Thyroid gland (tissue), 4 donors: ENCODE measurements around the gene RILP. TPM values are rescaled to one million over a fixed set of nuclear protein-coding genes. Genes with fewer than 3 reads are reported as not detected.

Experiments
- DNase-seq, 2 donors: peaks; one replicate each; pipeline ENCODE4 v3.0.0-alpha.2; 2019
- H3K27ac ChIP-seq, 3 donors: fragments of 200-600 bp; sonication (generic); 1 replicate in 2 of 3; 2 replicates in 1 of 3; pipeline ENCODE4 v1.5.1; 2016 to 2019; ENCODE audit warnings: mild to moderate bottlenecking in 1 of 3, moderate library complexity in 1 of 3
- H3K27me3 ChIP-seq: fragments of 200-600 bp; sonication (generic); one replicate; pipeline ENCODE4 v1.5.1; 2019
- H3K36me3 ChIP-seq, 2 donors: fragments of 200-600 bp; sonication (generic); one replicate each; pipeline ENCODE4 v1.5.1; 2016 to 2019
- H3K4me1 ChIP-seq, 2 donors: fragments of 200-600 bp; sonication (generic); one replicate each; pipeline ENCODE4 v1.5.1; 2017 to 2019
- H3K4me3 ChIP-seq, 3 donors: fragments of 200-600 bp; sonication (generic); replicated peaks in 1 of 3; 1 replicate in 2 of 3; 2 replicates in 1 of 3; pipeline ENCODE4 v1.5.1; 2016; ENCODE audit warnings: mild to moderate bottlenecking in 1 of 3
- H3K9me3 ChIP-seq: fragments of 200-600 bp; sonication (generic); one replicate; pipeline ENCODE4 v1.5.1; 2017
- CTCF ChIP-seq, 6 experiments: fragments of 200-600 bp in 3 of 6; fragments of 450-650 bp in 3 of 6; sonication (generic) in 3 of 6; IDR thresholded peaks; one replicate each; pipeline ENCODE4 v1.5.1; 2016 to 2019; ENCODE audit warnings: antibody characterized with exemption in 6 of 6, mild to moderate bottlenecking in 2 of 6, inconsistent platforms in 1 of 6, moderate library complexity in 1 of 6
- POLR2A ChIP-seq, 2 donors: fragments of 450-650 bp; IDR thresholded peaks; one replicate each; pipeline ENCODE4 v1.6.1; 2017; ENCODE audit warnings: antibody characterized with exemption in 2 of 2, mild to moderate bottlenecking in 2 of 2, moderate library complexity in 1 of 2
- WGBS, 2 donors: methylation state at CpG; one replicate each; pipeline ENCODE4 v1.1.5; 2017; 5-methylcytosine and 5-hydroxymethylcytosine counted together
- intact Hi-C: fragments of 100-400 bp; cut with DNase I; formaldehyde crosslinking; loops from one replicate; pipeline ENCODE4 v1.15.1; 2023
- total RNA-seq, 4 donors: library from RNA; depleted of rRNA; stranded (reverse); fragments of >200 nt; gene quantifications; one replicate each; pipeline ENCODE4 v1.2.3, GENCODE V29; 2016

Gene RILP
- total RNA-seq, 4 donors from 2014 or later: 67.5 to 140 (median 124) TPM

- TF ChIP-seq CTCF (IDR thresholded peaks at IDR 0.05) (no peak), POLR2A (IDR thresholded peaks at IDR 0.05) (no peak)
- no peaks in the 10 kb centered on the region for H3K9me3 ChIP-seq
- no peaks in the 10 kb centered on the region for H3K27me3 ChIP-seq
- H3K36me3 ChIP-seq: no peaks in the 10 kb centered on the region
- H3K27ac ChIP-seq: no peak overlapping the region
- whole genome bisulfite sequencing, 2 donors: 91 to 93% methylated on average over 14 of the region's 14 CpGs
- intact Hi-C loops: no loop called here
- no peak overlapping the region for H3K4me3 ChIP-seq
- no peak for DNase-seq
- H3K4me1 ChIP-seq: peaks cover 15 to 29% of the 10 kb centered on the region in 2 donors
Measured at GRCh38 chr17:1625053-1625452, 24.6 kb downstream of the RILP start.

- Histone ChIP-seq H3K36me3 (no peaks in the 10 kb centered on the region), H3K27ac (no peak overlapping the region), H3K4me3 (no peak overlapping the region), H3K27me3 (no peaks in the 10 kb centered on the region), H3K9me3 (no peaks in the 10 kb centered on the region), H3K4me1 (peaks cover 12 to 26% of the 10 kb centered on the region in 2 donors)
- no peak for TF ChIP-seq POLR2A (IDR thresholded peaks at IDR 0.05)
- TF ChIP-seq CTCF (IDR thresholded peaks at IDR 0.05): no peak
- DNase-seq: no peak
- intact Hi-C loops: no loop called here
- 86 to 90% methylated on average over 12 of the region's 12 CpGs for WGBS, 2 donors
Measured at GRCh38 chr17:1624650-1625049, 25.0 kb downstream of the RILP start.

- TF ChIP-seq CTCF (IDR thresholded peaks at IDR 0.05) (no peak), POLR2A (IDR thresholded peaks at IDR 0.05) (no peak)
- Histone ChIP-seq H3K9me3 (no peaks in the 10 kb centered on the region), H3K4me1 (peaks cover 9 to 21% of the 10 kb centered on the region in 2 donors), H3K36me3 (no peaks in the 10 kb centered on the region), H3K27me3 (no peaks in the 10 kb centered on the region), H3K27ac (no peak overlapping the region), H3K4me3 (no peak overlapping the region)
- 91 to 93% methylated on average over 10 to 14 of the region's 14 CpGs for WGBS, 2 donors
- DNase-seq: no peak
- intact Hi-C loops: no loop called here
Measured at GRCh38 chr17:1623057-1623630, 26.5 kb downstream of the RILP start.

- H3K9me3 ChIP-seq: no peaks in the 10 kb centered on the region
- TF ChIP-seq CTCF (IDR thresholded peaks at IDR 0.05): no peak
- TF ChIP-seq POLR2A (IDR thresholded peaks at IDR 0.05): no peak
- WGBS, 2 donors: 68 to 79% methylated on average over 6 to 15 of the region's 22 CpGs
- no peak for DNase-seq
- H3K36me3 ChIP-seq: no peaks in the 10 kb centered on the region
- no peaks in the 10 kb centered on the region for H3K27me3 ChIP-seq
- no peak overlapping the region for H3K4me3 ChIP-seq
- no peak overlapping the region for H3K27ac ChIP-seq
- intact Hi-C loops: no loop called here
- peaks cover 0 to 7% of the 10 kb centered on the region in 2 donors for H3K4me1 ChIP-seq
Measured at GRCh38 chr17:1621273-1621954, 28.3 kb downstream of the RILP start.

GRCh38 chr17:1620486-1620885 lies 29.2 kb downstream of the RILP start:
- 80 to 93% methylated on average over 9 to 11 of the region's 13 CpGs for WGBS, 2 donors
- Histone ChIP-seq H3K27ac (no peak overlapping the region), H3K27me3 (no peaks in the 10 kb centered on the region), H3K4me3 (no peak overlapping the region), H3K4me1 (peaks cover 0 to 2% of the 10 kb centered on the region in 2 donors), H3K36me3 (no peaks in the 10 kb centered on the region), H3K9me3 (no peaks in the 10 kb centered on the region)
- intact Hi-C loops: no loop called here
- TF ChIP-seq CTCF (IDR thresholded peaks at IDR 0.05) (no peak), POLR2A (IDR thresholded peaks at IDR 0.05) (no peak)
- no peak for DNase-seq
